ENCODE data around the gene ABHD14A.

ABHD14A gene

DNA sequence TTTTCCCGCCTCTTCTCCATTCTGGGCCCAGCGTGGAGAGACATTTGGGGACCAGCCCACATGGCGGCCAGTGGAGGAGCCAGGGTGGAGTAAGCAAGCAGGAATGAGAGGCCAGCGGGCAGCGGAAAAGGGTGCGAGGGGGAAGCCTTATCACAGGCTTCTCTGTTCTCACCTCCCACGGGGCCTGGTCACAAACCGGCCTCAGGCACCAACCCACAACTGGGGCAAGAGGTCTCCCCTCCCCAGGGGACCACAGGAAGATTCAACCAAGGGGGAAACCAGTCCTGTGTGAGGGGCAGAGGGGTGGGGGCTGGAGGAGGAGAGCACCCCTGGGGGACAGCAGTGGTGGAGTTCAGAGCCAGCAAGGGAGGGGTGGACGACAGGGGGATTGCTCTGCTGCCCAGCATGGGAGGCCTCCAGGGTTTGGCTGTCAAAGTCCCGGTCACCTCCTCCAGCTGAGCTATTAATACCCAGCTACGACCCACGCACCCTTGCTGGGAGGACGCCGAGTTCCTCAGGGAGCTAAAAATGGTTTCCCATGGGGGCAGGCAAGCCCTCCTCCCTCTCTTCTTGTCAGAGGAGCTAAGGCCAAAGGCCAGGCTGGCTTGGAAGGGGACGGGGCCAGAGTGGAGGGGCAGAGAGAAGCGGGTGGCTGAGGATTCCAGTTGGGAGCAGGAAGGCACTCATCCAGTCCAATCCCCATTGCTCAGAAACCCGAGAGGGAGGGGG, 44.7 kb downstream of the ABHD14A start:
- Histone ChIP-seq H3K27ac (ENCODE audit: low read length) (no peak overlapping the region), H3K4me1 (ENCODE audit: control insufficient read depth in 1 of 2, insufficient read depth in 2 of 2, low read length in 2 of 2) (peaks cover 8 to 24% of the 10 kb centered on the region in 2 donors), H3K36me3 (ENCODE audit: control insufficient read depth in 1 of 2, insufficient read depth in 2 of 2, low read length in 2 of 2) (no peaks in the 10 kb centered on the region)

GRCh38 chr3:52020796-52021195, 45.9 kb downstream of the ABHD14A start:
- Histone ChIP-seq H3K4me1 (ENCODE audit: control insufficient read depth in 1 of 2, insufficient read depth in 2 of 2, low read length in 2 of 2) (peaks cover 8 to 24% of the 10 kb centered on the region in 2 donors), H3K9me3 (ENCODE audit: control insufficient read depth in 1 of 2, low read length in 2 of 2) (no peaks in the 10 kb centered on the region), H3K4me3 (ENCODE audit: low read depth in 1 of 2, low read length in 2 of 2) (no peak overlapping the region), H3K27ac (ENCODE audit: low read length) (no peak overlapping the region), H3K36me3 (ENCODE audit: control insufficient read depth in 1 of 2, insufficient read depth in 2 of 2, low read length in 2 of 2) (no peaks in the 10 kb centered on the region), H3K27me3 (ENCODE audit: low read depth, low read length) (no peaks in the 10 kb centered on the region)

More for the DNA sequence above, 44.7 kb downstream of the ABHD14A start:
- no peaks in the 10 kb centered on the region for H3K9me3 ChIP-seq (ENCODE audit: control insufficient read depth in 1 of 2, low read length in 2 of 2)
- no peak overlapping the region for H3K4me3 ChIP-seq (ENCODE audit: low read depth in 1 of 2, low read length in 2 of 2)
- H3K27me3 ChIP-seq (ENCODE audit: low read depth, low read length) = no peaks in the 10 kb centered on the region

DNA sequence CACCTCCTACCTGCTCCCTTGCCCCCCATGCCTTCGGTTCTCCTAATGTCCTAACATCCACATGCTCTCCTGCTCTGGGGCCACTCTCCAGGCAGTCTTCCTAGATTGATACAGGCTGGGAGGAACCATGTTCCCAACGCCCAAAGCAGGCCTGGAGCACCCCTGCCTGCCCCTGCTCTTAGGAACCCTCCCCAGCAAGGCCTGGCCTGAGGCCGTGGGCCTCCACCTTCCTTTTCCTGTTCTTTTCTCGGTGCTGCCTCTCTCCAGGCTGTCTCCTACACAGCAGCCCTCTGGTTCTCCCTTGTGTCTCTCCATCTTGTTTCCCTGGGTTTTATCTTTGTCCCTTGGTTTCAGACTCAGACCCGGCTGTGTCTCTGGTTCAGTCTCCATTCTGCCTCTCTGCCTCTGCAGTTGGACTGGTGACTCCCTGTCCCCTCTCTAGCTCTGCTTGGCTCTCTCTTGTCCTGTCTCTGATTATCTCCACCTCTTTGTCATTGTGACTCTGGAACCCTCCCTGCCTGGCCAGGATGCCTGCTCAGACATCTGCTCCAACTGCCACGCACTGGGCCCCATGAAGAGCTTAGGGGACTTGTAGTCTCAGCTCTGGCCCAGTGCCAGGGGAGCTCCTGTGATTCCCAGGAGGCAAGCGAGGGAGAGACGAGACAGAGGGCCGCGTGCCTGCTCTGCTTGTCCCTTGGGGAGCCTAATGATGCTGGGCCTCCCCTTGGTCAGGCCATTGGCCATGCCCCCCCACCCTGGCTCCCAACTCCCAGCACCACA, 46.8 kb downstream of the ABHD14A start:
- Histone ChIP-seq H3K36me3 (ENCODE audit: control insufficient read depth in 1 of 2, insufficient read depth in 2 of 2, low read length in 2 of 2) (no peaks in the 10 kb centered on the region), H3K4me1 (ENCODE audit: control insufficient read depth in 1 of 2, insufficient read depth in 2 of 2, low read length in 2 of 2) (peaks cover 8 to 24% of the 10 kb centered on the region in 2 donors), H3K27me3 (ENCODE audit: low read depth, low read length) (no peaks in the 10 kb centered on the region)

GRCh38 chr3:52022323-52023100, 47.6 kb downstream of the ABHD14A start:
- Histone ChIP-seq H3K4me3 (ENCODE audit: low read depth in 1 of 2, low read length in 2 of 2) (no peak overlapping the region), H3K27me3 (ENCODE audit: low read depth, low read length) (no peaks in the 10 kb centered on the region), H3K9me3 (ENCODE audit: control insufficient read depth in 1 of 2, low read length in 2 of 2) (no peaks in the 10 kb centered on the region), H3K4me1 (ENCODE audit: control insufficient read depth in 1 of 2, insufficient read depth in 2 of 2, low read length in 2 of 2) (peaks cover 8 to 24% of the 10 kb centered on the region in 2 donors), H3K36me3 (ENCODE audit: control insufficient read depth in 1 of 2, insufficient read depth in 2 of 2, low read length in 2 of 2) (no peaks in the 10 kb centered on the region), H3K27ac (ENCODE audit: low read length) (peak overlapping the region; percentile 39)

More for the DNA sequence above, 46.8 kb downstream of the ABHD14A start:
- H3K9me3 ChIP-seq (ENCODE audit: control insufficient read depth in 1 of 2, low read length in 2 of 2) = no peaks in the 10 kb centered on the region
- H3K4me3 ChIP-seq (ENCODE audit: low read depth in 1 of 2, low read length in 2 of 2) = no peak overlapping the region
- no peak overlapping the region for H3K27ac ChIP-seq (ENCODE audit: low read length)

- no peaks in the 10 kb centered on the region for H3K9me3 ChIP-seq (ENCODE audit: control insufficient read depth in 1 of 2, low read length in 2 of 2)
- no peaks in the 10 kb centered on the region for H3K27me3 ChIP-seq (ENCODE audit: low read depth, low read length)
- H3K4me3 ChIP-seq (ENCODE audit: low read depth in 1 of 2, low read length in 2 of 2) = no peak overlapping the region
- peak overlapping the region; percentile 39 for H3K27ac ChIP-seq (ENCODE audit: low read length)
- peaks cover 8 to 24% of the 10 kb centered on the region in 2 donors for H3K4me1 ChIP-seq (ENCODE audit: control insufficient read depth in 1 of 2, insufficient read depth in 2 of 2, low read length in 2 of 2)
- no peaks in the 10 kb centered on the region for H3K36me3 ChIP-seq (ENCODE audit: control insufficient read depth in 1 of 2, insufficient read depth in 2 of 2, low read length in 2 of 2)
Measured at GRCh38 chr3:52023101-52023770, 48.4 kb downstream of the ABHD14A start.

DNA sequence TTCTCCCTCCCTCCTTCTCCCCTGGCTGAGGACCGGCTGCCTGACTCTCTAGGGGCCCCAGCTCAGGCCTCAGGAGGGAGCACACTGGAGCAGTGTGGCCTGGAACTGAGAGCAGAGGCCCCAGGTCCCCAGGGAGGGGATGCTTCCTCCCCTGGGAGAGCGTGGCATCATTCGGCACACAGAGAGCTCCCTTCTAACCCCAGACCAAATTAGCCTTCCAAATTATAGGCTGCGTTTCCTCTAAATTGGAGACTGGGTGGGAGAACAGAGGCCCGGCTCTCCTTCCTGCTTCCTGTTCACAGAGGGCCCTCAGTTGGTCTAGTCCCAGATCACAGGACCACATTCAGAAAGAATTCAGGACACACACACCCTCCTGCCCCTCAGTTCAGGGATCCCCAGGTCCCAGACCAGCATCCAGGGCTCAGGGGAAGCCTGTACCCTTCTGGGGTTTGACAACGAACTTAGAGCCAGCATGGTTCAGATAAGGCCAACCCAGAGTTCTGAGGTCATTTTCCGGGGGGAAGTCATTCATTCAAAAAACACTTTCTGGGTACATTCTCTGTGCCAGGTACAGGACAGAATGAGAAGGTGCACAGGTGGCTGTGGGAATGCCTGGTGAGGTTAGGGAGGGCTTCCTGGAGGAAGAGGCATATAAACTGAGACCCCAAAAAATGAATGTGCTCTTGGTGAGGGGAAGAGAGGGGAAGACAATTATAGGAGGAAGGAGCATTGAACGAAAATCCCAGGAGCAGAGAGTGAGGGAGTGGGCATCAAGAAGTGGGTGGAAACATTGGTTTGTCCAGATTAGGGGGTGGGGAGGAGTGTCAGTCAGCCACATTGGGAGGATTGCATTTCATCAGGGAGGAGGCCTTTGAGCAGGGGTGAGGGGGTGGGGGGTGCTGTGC, 49.2 kb downstream of the ABHD14A start:
- Histone ChIP-seq H3K27ac (ENCODE audit: low read length) (no peak overlapping the region), H3K4me1 (ENCODE audit: control insufficient read depth in 1 of 2, insufficient read depth in 2 of 2, low read length in 2 of 2) (peaks cover 8 to 24% of the 10 kb centered on the region in 2 donors), H3K27me3 (ENCODE audit: low read depth, low read length) (no peaks in the 10 kb centered on the region), H3K4me3 (ENCODE audit: low read depth in 1 of 2, low read length in 2 of 2) (no peak overlapping the region), H3K36me3 (ENCODE audit: control insufficient read depth in 1 of 2, insufficient read depth in 2 of 2, low read length in 2 of 2) (no peaks in the 10 kb centered on the region), H3K9me3 (ENCODE audit: control insufficient read depth in 1 of 2, low read length in 2 of 2) (no peaks in the 10 kb centered on the region)

DNA sequence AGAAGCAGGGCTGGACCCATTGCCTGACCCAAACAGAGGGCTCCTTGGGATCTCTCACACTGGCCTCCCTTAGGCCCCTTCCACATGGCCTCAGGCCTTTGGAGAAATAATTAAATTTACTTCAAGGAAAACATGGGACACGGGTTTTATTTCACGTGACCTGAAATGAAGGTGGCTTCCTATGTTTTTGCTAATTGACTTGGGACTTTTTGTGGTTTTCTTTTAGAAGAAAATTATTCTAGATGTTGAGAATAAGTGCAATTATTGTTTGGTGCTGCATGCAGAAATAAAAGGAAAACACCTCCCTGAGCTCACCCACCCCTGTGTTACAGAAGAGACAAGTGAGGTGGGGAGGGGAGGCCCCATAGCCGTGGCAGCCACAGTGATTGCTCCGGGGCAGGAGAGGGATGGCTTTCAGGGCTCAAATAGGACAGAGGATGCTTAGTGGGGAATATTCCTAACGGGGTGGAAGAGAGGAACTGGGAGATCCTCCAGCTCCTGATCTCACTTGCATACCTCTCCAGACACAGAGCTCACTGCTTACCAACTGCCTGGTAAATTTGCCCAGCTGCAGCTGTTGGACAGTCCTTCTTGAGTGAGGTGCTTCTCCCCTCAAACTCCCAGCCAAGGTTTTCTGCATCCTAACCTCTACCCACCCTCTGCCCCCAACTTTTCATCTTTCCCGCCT, 50.0 kb downstream of the ABHD14A start:
- Histone ChIP-seq H3K36me3 (ENCODE audit: control insufficient read depth in 1 of 2, insufficient read depth in 2 of 2, low read length in 2 of 2) (no peaks in the 10 kb centered on the region), H3K4me3 (ENCODE audit: low read depth in 1 of 2, low read length in 2 of 2) (no peak overlapping the region), H3K9me3 (ENCODE audit: control insufficient read depth in 1 of 2, low read length in 2 of 2) (no peaks in the 10 kb centered on the region), H3K27ac (ENCODE audit: low read length) (no peak overlapping the region), H3K4me1 (ENCODE audit: control insufficient read depth in 1 of 2, insufficient read depth in 2 of 2, low read length in 2 of 2) (peaks cover 8 to 18% of the 10 kb centered on the region in 2 donors), H3K27me3 (ENCODE audit: low read depth, low read length) (no peaks in the 10 kb centered on the region)

DNA sequence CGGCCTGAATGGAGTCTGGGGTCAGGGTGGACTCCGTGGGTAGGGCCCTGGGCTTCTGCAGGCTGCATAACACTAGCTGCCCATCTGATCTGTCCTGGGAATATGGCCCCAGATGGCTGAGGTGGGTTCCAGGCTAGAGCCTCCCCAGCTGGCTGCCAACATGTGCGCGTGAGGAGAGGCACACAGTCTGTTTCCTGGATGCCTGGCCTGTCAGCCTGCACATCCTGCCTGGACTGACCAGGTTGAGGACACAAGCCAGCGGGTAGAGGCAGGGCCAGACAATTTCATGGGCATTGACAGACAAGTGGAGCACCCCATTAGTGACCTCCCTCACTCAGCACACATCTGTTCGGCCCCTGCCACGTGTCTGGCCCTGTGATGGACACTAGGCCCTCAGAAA, 50.6 kb downstream of the ABHD14A start:
- H3K9me3 ChIP-seq (ENCODE audit: control insufficient read depth in 1 of 2, low read length in 2 of 2) = no peaks in the 10 kb centered on the region
- H3K4me3 ChIP-seq (ENCODE audit: low read depth in 1 of 2, low read length in 2 of 2) = no peak overlapping the region
- H3K27me3 ChIP-seq (ENCODE audit: low read depth, low read length) = no peaks in the 10 kb centered on the region
- no peaks in the 10 kb centered on the region for H3K36me3 ChIP-seq (ENCODE audit: control insufficient read depth in 1 of 2, insufficient read depth in 2 of 2, low read length in 2 of 2)
- H3K4me1 ChIP-seq (ENCODE audit: control insufficient read depth in 1 of 2, insufficient read depth in 2 of 2, low read length in 2 of 2) = peaks cover 8 to 17% of the 10 kb centered on the region in 2 donors
- no peak overlapping the region for H3K27ac ChIP-seq (ENCODE audit: low read length)

DNA sequence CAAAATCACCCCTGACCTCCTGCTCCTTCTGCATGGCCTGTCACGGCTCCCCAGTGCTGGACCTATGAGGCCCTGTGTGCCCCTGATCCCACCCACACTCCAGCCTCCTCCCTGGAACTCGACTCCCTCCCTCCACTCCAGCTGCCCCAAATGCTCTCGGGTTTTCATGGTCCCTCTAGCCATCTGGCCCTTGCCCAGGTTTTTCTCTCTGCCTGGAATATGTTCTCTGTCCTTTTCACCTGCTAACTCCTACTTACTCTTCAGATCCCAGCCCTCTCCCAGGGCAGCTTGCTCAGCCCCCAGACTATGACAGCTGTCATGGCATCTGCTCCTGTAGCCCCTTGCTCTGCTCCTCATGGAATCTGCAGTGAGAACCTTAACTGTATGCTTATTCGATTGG, 51.2 kb downstream of the ABHD14A start:
- no peak overlapping the region for H3K4me3 ChIP-seq (ENCODE audit: low read depth in 1 of 2, low read length in 2 of 2)
- no peaks in the 10 kb centered on the region for H3K9me3 ChIP-seq (ENCODE audit: control insufficient read depth in 1 of 2, low read length in 2 of 2)
- H3K27me3 ChIP-seq (ENCODE audit: low read depth, low read length) = no peaks in the 10 kb centered on the region
- no peaks in the 10 kb centered on the region for H3K36me3 ChIP-seq (ENCODE audit: control insufficient read depth in 1 of 2, insufficient read depth in 2 of 2, low read length in 2 of 2)
- no peak overlapping the region for H3K27ac ChIP-seq (ENCODE audit: low read length)
- H3K4me1 ChIP-seq (ENCODE audit: control insufficient read depth in 1 of 2, insufficient read depth in 2 of 2, low read length in 2 of 2) = peaks cover 8 to 17% of the 10 kb centered on the region in 2 donors

DNA sequence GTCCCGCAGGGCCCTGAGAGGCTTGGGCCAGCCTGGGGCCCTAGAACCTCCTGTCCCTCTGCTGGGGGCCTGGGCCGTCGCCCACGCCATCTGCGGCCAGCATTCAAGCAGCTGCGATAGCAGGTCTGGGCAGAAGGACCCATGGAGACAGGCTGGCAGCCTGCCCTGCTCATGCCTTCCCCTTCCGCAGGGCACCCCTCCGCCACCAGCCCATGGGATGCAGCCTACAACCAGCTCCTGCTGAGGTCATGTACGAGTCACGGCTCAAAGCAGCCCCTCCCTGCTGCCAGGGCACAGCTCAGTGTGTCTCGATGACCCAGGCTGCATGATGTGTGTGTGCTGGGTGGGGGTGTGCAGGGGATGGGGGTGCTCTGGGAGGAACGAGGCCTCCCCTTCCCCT, 53.7 kb downstream of the ABHD14A start:
- H3K27me3 ChIP-seq (ENCODE audit: low read depth, low read length) = no peaks in the 10 kb centered on the region
- no peak overlapping the region for H3K27ac ChIP-seq (ENCODE audit: low read length)
- H3K4me1 ChIP-seq (ENCODE audit: control insufficient read depth in 1 of 2, insufficient read depth in 2 of 2, low read length in 2 of 2) = no peaks in the 10 kb centered on the region
- no peaks in the 10 kb centered on the region for H3K9me3 ChIP-seq (ENCODE audit: control insufficient read depth in 1 of 2, low read length in 2 of 2)
- no peaks in the 10 kb centered on the region for H3K36me3 ChIP-seq (ENCODE audit: control insufficient read depth in 1 of 2, insufficient read depth in 2 of 2, low read length in 2 of 2)
- no peak overlapping the region for H3K4me3 ChIP-seq (ENCODE audit: low read depth in 1 of 2, low read length in 2 of 2)

Measured in muscle layer of duodenum (tissue), 2 donors.